ENCODE results near the gene MECR.

MECR gene, protein sequence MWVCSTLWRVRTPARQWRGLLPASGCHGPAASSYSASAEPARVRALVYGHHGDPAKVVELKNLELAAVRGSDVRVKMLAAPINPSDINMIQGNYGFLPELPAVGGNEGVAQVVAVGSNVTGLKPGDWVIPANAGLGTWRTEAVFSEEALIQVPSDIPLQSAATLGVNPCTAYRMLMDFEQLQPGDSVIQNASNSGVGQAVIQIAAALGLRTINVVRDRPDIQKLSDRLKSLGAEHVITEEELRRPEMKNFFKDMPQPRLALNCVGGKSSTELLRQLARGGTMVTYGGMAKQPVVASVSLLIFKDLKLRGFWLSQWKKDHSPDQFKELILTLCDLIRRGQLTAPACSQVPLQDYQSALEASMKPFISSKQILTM

DNA sequence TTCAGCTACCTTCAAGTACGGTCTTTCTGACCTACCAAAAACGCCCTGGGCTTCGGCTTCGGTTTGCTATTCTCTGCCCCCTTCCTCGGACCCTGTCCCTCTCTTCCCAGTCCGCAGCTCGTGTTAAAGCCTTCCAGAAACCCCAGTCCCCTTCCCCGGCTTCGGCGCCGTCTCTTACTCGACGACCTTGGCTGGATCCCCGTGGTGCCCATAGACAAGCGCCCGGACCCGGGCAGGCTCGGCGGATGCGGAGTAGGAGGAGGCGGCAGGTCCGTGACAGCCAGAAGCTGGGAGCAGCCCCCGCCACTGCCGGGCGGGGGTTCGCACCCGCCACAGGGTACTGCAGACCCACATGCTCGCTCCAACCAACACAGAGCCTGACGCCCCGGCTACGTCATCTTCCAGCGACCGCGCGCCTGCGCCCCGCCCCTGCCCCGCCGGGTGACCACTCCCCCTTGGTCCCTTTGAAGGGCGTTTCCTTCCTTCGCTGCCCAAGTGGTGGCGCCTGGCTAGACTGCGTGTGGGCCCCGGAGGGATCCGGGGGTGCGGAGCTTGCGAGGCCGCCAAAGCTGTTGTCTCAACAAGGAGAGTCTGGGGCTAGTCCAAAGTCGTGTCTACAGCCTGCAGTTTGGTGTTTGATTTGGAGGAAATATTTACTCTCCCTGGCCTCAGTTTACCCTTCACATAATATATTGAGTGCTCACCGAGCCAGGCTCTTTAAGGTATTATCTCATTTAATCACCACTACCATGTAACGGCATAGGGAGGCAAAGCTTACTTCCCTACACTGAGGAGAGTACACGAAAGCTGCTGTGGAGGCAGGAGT lies at the start of gene MECR:
MECR (minus strand) TSS at position 382 of the 826 bp plus-strand sequence; CDS start at position 354, 28 bp downstream.
- DNase-seq, result peak; percentile 95

GRCh38 chr1:29279951-29280391 lies 49.2 kb upstream of the MECR start:
- DNase-seq, result no peak

DNA sequence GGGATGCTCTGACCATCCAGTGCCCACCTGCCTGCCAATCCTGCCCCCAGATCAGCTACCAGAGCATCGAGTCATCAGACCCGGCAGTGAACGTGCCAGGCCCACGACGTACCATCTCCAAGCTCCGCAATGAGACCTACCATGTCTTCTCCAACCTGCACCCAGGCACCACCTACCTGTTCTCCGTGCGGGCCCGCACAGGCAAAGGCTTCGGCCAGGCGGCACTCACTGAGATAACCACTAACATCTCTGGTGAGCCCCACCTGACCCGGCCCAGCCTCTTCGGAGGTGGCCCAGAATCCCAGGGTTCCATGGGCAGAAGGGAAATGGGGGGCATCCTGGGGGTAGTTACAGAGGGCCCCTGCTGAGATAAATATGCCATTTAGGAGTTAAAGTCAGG lies 48.7 kb upstream of the MECR start:
- no peak for DNase-seq

DNA sequence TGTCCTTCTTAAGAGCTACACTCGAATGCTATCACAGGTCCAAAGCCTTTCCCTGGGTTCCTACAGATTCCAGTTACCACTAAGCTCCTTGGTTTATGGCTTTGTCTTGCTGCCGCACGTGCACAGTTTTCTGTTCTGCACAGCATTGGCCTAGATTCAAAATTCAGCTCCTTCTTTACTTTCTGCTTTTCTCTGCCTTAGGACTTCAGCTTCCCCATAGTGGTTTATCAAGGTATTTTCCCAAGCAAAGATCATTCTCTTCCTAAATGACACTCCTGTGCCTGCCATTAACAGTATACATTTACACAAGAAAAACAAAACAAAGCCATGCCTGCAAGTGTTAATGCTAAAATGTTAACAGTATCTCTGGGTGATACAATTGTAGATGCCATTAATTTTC lies 47.4 kb upstream of the MECR start:
- no peak for DNase-seq

GRCh38 chr1:29275435-29275834 lies 44.7 kb upstream of the MECR start:
- DNase-seq, result no peak

GRCh38 chr1:29272147-29272907 lies 41.6 kb upstream of the MECR start:
- DNase-seq, result no peak

DNA sequence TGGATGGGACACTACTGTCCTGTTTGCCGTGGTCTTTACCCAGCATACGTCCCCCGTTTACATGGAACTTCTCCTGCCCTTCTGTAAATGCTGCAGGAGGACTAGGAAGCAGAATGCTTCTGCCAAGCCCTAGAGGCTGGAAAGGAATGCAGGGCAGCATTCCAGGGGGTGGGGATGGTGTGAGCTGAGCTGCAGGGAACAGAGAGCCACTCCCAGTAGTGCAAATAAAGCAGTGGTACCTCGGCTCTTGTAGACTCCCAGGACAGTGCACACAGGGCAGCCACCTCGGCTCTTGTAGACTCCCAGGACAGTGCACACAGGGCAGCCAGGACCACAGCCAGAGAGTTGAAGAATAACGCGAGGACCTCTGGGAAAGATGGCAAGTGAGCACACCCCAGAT lies 41.0 kb upstream of the MECR start:
- DNase-seq, result no peak

- DNase-seq, result no peak
Measured at GRCh38 chr1:29270929-29271521, 40.3 kb upstream of the MECR start.

DNA sequence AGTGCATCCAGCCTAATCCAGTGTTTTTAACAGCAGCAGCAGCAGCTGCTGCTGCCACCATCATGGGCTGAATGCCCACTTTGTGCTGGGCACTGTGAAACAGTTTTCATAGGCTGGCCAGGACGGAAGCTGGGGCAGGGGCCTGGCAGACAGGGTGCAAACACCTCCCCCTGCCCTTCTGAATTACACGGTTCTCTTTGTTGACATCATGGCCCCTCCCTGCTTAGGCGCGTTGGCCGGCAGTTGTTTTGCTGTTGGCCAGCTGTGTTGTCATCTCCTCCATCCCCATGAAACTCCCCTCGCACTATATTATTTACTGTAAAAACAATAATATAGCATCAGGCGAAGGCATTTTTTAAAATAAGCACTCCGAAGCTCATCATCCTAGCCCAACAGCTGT lies 38.6 kb upstream of the MECR start:
- no peak for DNase-seq

DNA sequence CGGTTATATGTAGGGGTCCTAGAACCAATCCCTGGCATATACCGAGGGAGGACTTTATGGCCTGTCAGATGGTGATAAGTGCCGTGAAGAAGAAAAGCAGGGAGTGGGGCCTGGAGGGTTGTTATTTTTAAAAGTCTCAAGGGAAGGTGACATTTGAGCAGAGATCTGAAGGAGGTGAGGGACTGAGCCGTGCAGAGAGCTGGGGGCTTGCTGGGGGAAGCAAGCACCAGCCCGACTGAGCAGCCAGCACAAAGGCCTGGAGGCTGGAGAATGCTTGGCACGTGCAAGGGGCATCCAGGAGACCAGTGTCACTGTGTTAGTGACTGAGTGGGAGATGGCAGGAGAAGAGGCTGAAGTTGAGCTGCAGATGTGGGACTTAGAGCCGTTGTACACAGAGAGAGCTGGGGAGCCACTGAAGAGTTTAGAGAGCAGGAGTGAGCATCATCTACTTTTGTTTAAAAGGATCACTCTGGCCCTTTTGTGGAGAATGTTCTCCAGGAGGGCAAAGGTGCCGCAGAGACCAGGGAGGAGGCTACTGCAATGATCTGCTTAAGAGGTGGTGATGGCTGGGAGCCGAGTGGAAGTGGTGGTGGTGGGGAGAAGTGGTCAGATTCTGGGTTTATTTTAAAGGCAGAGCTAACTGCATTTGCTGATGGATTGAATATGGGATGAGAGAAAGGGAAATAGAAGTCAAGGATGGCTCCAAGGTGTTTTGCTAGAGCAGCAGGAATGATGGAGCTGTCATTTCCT lies 36.8 kb upstream of the MECR start:
- no peak for DNase-seq

- no peak for DNase-seq
Measured at GRCh38 chr1:29266912-29267311, 36.2 kb upstream of the MECR start.

GRCh38 chr1:29264773-29265389 lies 34.1 kb upstream of the MECR start:
- DNase-seq, result no peak

DNA sequence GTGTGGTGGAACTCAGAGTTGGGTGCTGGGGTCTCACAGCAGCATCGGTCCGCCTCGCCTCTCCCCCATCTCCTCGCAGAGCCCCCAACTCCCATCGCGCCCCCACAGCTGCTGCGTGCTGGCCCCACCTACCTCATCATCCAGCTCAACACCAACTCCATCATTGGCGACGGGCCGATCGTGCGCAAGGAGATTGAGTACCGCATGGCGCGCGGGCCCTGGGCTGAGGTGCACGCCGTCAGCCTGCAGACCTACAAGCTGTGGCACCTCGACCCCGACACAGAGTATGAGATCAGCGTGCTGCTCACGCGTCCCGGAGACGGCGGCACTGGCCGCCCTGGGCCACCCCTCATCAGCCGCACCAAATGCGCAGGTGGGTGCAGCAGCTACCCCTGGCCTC lies 29.8 kb upstream of the MECR start:
- no peak for DNase-seq

DNA sequence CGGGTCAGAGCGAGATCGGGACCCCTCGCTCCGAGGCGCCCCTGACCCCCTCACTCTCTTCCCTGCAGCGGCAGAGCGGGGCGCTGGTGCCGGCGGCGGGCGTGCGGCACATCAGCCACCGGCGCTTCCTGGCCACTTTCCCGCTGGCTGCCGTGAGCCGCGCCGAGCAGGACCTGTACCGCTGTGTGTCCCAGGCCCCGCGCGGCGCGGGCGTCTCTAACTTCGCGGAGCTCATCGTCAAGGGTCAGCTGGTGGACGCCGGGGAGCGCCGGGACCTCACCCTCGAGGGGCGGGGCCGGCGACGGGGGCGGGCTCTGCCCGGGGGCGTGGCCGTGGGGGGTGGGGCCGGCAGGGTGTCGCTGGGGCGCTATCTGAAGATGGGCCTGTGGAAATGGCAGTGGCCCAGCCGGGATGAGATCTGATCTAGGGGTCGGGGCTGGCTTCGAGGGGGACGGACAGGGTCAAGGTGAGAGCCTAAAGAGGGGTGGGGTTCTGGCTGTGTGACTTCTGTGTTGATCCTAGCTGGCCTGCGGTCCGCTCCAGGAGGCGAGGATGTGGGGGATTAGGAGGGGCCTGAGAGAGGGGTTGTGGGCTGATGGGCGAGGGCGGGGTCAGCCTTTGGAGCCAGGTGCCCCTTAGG lies 29.2 kb upstream of the MECR start:
- peak; percentile 54 for DNase-seq

GRCh38 chr1:29258976-29259801 lies 28.5 kb upstream of the MECR start:
- DNase-seq, result no peak

DNA sequence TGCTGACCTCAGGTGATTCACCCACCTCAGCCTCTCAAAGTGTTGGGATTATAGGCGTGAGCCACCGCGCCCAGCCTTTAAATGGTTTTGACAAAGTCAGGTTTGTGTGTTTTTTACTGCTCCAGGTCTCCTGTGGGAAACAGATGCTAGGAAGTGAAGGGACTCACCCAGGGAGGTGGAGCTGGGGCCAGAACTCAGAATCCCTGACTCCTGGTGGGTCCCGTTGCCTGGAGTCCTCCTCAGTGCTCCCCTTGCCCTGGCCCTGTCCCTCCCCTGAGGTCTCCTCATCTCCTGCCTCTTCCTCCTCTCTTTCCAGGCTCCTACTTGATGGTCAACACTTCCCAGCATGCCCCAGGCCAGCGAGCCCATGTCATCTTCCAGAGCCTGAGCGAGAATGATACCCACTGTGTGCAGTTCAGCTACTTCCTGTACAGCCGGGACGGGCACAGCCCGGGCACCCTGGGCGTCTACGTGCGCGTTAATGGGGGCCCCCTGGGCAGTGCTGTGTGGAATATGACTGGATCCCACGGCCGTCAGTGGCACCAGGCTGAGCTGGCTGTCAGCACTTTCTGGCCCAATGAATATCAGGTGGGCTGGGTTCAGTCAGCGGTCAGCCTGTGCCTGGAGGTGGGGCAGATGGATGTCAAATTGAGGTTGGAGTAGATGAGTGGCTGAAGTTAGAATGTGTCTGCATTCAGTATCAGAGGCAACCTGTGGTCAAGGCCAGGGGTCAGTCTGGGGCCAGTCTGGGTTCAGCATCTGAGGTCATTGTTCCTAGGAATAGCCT lies 27.6 kb upstream of the MECR start:
- DNase-seq, result no peak

GRCh38 chr1:29256979-29257804 lies 26.5 kb upstream of the MECR start:
- DNase-seq, result no peak

- DNase-seq, result peak; percentile 39
Measured at GRCh38 chr1:29256394-29256793, 25.7 kb upstream of the MECR start.

Data from hematopoietic multipotent progenitor cell treated with erythropoietin and hydrocortisone succinate and interleukin-3 and kit ligand, for 6 days (in vitro differentiated cells).